ENCODE data around the gene NUBPL. TPM values are rescaled to one million over a fixed set of nuclear protein-coding genes. Genes with fewer than 3 reads are reported as not detected.

NUBPL gene
- total RNA-seq, 4 donors from 2014 or later = 1.9 to 45.2 (median 11.6) TPM

DNA sequence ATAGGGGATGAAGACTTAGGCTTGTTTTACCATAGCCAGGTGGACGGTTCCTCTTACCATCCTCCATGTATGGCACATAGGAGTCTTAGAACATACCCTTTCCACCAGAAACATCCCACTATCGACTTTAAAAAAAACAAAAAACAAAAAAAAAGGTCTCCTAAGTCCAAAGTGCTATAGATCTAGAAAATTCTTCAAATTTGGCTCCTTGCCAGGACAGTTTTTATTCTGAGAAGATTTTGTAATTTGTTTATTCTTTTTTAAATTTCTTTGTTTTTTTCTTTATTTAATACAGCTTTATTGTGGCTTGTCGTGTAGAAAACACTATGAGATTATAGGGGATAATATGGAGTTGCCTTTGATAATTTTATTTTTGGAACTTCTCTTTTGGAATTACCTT lies 197.7 kb downstream of the NUBPL start:
- 67 to 70% methylated on average over 3 of the region's 3 CpGs for WGBS, 2 donors (ENCODE audit: low coverage in 1 of 2)
- Histone ChIP-seq H3K36me3 (no peaks in the 10 kb centered on the region), H3K27ac (no peak overlapping the region), H3K9me3 (peaks cover 0 to 2% of the 10 kb centered on the region in 2 donors), H3K4me1 (peaks cover 0 to 14% (median 6%) of the 10 kb centered on the region in 4 donors), H3K27me3 (no peaks in the 10 kb centered on the region), H3K4me3 (no peak overlapping the region)
- DNase-seq = no peak
- in situ Hi-C loops (cut with MboI; ENCODE audit: low pct_ligation_motif_present in 1 of 4, low pct_unique_long_range_greater_than_20kb in 1 of 4, low sequenced_read_pairs in 3 of 4) = no loop called here
- no peak for TF ChIP-seq POLR2AphosphoS5 (IDR thresholded peaks at IDR 0.05)
- no peak for TF ChIP-seq POLR2A (IDR thresholded peaks at IDR 0.05)
- TF ChIP-seq EP300 (IDR thresholded peaks at IDR 0.05; ENCODE audit: low read depth) = no peak
- TF ChIP-seq, protein P1, sequence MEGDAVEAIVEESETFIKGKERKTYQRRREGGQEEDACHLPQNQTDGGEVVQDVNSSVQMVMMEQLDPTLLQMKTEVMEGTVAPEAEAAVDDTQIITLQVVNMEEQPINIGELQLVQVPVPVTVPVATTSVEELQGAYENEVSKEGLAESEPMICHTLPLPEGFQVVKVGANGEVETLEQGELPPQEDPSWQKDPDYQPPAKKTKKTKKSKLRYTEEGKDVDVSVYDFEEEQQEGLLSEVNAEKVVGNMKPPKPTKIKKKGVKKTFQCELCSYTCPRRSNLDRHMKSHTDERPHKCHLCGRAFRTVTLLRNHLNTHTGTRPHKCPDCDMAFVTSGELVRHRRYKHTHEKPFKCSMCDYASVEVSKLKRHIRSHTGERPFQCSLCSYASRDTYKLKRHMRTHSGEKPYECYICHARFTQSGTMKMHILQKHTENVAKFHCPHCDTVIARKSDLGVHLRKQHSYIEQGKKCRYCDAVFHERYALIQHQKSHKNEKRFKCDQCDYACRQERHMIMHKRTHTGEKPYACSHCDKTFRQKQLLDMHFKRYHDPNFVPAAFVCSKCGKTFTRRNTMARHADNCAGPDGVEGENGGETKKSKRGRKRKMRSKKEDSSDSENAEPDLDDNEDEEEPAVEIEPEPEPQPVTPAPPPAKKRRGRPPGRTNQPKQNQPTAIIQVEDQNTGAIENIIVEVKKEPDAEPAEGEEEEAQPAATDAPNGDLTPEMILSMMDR (IDR thresholded peaks at IDR 0.05) = no peak
- intact Hi-C loops (cut with DNase I; ENCODE audit: low total_unique reads) = no loop called here

DNA sequence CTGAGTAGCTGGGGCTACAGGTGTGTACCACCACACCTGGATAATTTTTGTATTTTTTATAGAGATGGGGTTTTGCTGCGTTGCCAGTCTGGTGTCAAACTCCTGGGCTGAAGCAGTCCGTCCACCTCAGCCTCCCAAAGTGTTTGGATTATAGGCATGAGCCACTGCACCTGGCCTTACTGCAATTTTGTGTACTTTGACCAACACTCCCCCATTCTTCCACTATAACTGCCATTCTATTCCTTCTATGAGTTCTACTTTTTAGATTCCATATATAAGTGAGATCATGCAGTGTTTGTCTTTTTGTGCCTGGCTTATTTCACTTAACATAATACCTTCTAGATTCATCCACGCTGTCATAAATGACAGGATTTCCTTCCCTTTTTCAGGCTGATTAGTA lies 199.1 kb downstream of the NUBPL start:
- intact Hi-C loops (cut with DNase I; ENCODE audit: low total_unique reads) = no loop called here
- Histone ChIP-seq H3K36me3 (no peaks in the 10 kb centered on the region), H3K27me3 (no peaks in the 10 kb centered on the region), H3K9me3 (no peaks in the 10 kb centered on the region), H3K4me1 (peaks cover 0 to 17% (median 6%) of the 10 kb centered on the region in 4 donors), H3K27ac (no peak overlapping the region), H3K4me3 (no peak overlapping the region)
- TF ChIP-seq POLR2A (IDR thresholded peaks at IDR 0.05) (no peak), EP300 (IDR thresholded peaks at IDR 0.05; ENCODE audit: low read depth) (no peak), POLR2AphosphoS5 (IDR thresholded peaks at IDR 0.05) (no peak)
- TF ChIP-seq, protein P1 (IDR thresholded peaks at IDR 0.05) = no peak
- 51 to 52% methylated on average over 3 of the region's 3 CpGs for WGBS, 2 donors (ENCODE audit: low coverage in 1 of 2)
- in situ Hi-C loops (cut with MboI; ENCODE audit: low pct_ligation_motif_present in 1 of 4, low pct_unique_long_range_greater_than_20kb in 1 of 4, low sequenced_read_pairs in 3 of 4) = no loop called here
- no peak for DNase-seq

DNA sequence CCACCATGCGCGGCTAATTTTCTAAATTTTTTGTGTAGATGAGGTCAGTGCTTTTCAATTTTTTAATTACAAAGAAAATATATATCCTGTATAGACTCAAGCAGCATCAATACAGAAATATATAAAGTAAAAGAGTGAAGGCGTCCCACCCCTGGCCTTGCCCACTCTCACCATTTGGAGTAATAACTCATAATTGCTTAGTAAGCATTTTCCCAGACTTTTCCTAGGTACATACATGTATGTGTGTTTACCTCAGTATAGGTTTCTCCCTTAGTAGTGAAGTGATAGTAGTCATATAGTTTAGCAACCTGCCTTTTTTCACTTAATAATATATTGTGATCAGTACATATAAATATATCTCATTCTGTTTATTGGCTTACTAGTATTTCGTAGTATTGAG lies 200.1 kb downstream of the NUBPL start:
- in situ Hi-C loops (cut with MboI; ENCODE audit: low pct_ligation_motif_present in 1 of 4, low pct_unique_long_range_greater_than_20kb in 1 of 4, low sequenced_read_pairs in 3 of 4) = no loop called here
- Histone ChIP-seq H3K4me1 (peaks cover 0 to 17% (median 6%) of the 10 kb centered on the region in 4 donors), H3K9me3 (no peaks in the 10 kb centered on the region), H3K27me3 (no peaks in the 10 kb centered on the region), H3K27ac (no peak overlapping the region), H3K36me3 (no peaks in the 10 kb centered on the region), H3K4me3 (no peak overlapping the region)
- DNase-seq = no peak
- intact Hi-C loops (cut with DNase I; ENCODE audit: low total_unique reads) = no loop called here
- TF ChIP-seq POLR2AphosphoS5 (IDR thresholded peaks at IDR 0.05) (no peak), POLR2A (IDR thresholded peaks at IDR 0.05) (no peak), EP300 (IDR thresholded peaks at IDR 0.05; ENCODE audit: low read depth) (no peak)
- TF ChIP-seq, protein P1 (IDR thresholded peaks at IDR 0.05) = no peak
- 86 to 90% methylated on average over 4 of the region's 4 CpGs for WGBS, 2 donors (ENCODE audit: low coverage in 1 of 2)

DNA sequence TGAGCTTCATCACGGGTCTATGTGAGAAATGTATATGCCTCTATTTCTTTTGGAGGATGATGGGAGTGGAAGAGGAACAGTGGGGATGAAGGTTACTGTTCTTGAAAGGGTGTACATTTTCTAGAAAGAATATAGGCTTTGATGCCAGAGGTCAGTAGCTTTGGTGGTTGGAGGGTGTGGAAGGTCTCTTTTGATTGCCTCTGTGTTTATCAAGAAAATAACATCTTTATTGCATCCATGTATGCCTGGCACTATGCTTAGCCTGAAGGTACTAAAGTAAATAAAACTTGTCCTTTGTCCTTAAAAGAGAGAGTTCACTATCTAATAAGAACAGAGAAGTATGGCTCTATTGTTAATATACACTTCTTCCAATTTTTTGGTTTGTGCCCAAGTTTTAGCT lies 201.8 kb downstream of the NUBPL start:
- whole genome bisulfite sequencing, 2 donors (ENCODE audit: low coverage in 1 of 2) = 60 to 67% methylated on average over 1 of the region's 1 CpG
- DNase-seq = no peak
- H3K36me3 ChIP-seq = no peaks in the 10 kb centered on the region

More for the DNA sequence above, 201.8 kb downstream of the NUBPL start:
- TF ChIP-seq EP300 (IDR thresholded peaks at IDR 0.05; ENCODE audit: low read depth) (no peak), POLR2AphosphoS5 (IDR thresholded peaks at IDR 0.05) (no peak), POLR2A (IDR thresholded peaks at IDR 0.05) (no peak)
- TF ChIP-seq, protein P1 (IDR thresholded peaks at IDR 0.05) = no peak
- Histone ChIP-seq H3K4me3 (no peak overlapping the region), H3K27ac (peak overlapping the region in 3 of 4 donors; percentile 30 to 40 (median 35)), H3K9me3 (no peaks in the 10 kb centered on the region), H3K4me1 (peaks cover 0 to 17% (median 6%) of the 10 kb centered on the region in 4 donors), H3K27me3 (no peaks in the 10 kb centered on the region)
- intact Hi-C loops (cut with DNase I; ENCODE audit: low total_unique reads) = no loop called here
- in situ Hi-C loops (cut with MboI; ENCODE audit: low pct_ligation_motif_present in 1 of 4, low pct_unique_long_range_greater_than_20kb in 1 of 4, low sequenced_read_pairs in 3 of 4) = no loop called here
